GM12864 (cell line): Measurements from ENCODE around the gene GEMIN2.
A peak's percentile ranks its signal among the peaks of the same experiment; 100 is the strongest.
"Not testable (repeated sequence)": the region's sequence is repeated elsewhere in the genome, so short reads cannot be mapped to it uniquely, and the experiment has no call there.

Experiments used
- DNase-seq: peaks from one replicate; pipeline ENCODE4 v3.0.0-alpha.2; 2011; ENCODE audit warnings: low read depth
- H3K4me3 ChIP-seq: 2 replicates; pipeline ENCODE4 v1.5.1; 2011; ENCODE audit warnings: mild to moderate bottlenecking, low read depth, low read length, control low read depth
- CTCF ChIP-seq: IDR thresholded peaks from 2 replicates; pipeline ENCODE4 v1.5.1; 2011; ENCODE audit warnings: low read depth, mild to moderate bottlenecking, moderate library complexity, low read length, control low read depth, inconsistent platforms; ENCODE audit errors: missing control alignments

Gene GEMIN2

GRCh38 chr14:39154594-39155189 is 40.6 kb downstream of the GEMIN2 start:
- TF ChIP-seq CTCF = no peak
- DNase-seq = no peak
- no peak overlapping the region for H3K4me3 ChIP-seq

- TF ChIP-seq CTCF = no peak
- no peak overlapping the region for H3K4me3 ChIP-seq
- no peak for DNase-seq
Observed at GRCh38 chr14:39157491-39157890, 43.4 kb downstream of the GEMIN2 start.

- no peak for DNase-seq
- H3K4me3 ChIP-seq = no peak overlapping the region
- no peak for TF ChIP-seq CTCF
Observed at GRCh38 chr14:39158222-39158858, 44.2 kb downstream of the GEMIN2 start.

DNA sequence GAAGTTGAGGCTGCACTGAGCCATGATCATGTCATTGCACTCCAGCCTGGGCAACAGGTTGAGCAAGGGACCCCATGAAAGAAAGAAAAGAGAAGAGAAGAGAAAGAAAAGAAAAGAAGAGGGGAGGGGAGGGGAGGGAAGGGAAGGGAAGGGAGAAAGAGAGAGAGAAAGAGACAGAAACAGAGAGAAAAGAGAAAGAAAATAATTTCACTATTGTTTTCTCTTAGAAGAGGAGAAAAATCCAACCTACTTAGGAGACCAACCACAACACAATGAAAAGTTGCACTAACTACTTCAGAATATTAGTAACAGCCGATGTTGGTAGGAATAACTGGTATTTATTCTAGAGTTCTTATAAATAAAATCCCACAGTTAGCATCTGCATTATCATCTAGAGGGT is 46.4 kb downstream of the GEMIN2 start:
- H3K4me3 ChIP-seq = no peak overlapping the region
- no peak for DNase-seq
- TF ChIP-seq CTCF = no peak

DNA sequence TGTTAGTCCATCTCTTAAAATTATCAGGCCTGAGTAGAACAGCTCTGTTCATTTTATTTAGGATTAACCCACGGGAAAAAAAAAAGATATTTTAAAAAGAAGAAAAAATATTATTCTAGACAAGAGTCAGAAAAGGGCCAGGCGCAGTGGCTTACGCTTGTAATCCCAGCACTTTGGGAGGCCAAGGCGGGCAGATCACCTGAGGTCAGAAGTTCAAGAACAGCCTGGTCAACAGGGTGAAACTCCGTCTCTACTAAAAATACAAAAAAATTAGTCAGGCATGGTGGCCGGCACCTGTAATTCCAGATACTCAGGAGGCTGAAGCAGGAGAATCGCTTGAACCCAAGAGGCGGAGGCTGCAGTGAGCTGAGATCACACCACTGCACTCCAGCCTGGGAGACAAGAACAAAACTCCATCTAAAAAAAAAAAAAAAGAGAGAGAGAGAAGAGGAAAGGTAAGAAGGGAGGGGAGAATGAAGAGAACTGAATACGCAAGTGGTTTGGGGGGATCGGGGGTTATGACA is 53.7 kb downstream of the GEMIN2 start:
- H3K4me3 ChIP-seq, DNase-seq: not testable (repeated sequence)

- no peak for TF ChIP-seq CTCF
- peak overlapping the region; percentile 11; the same call in 1 of the 2 replicates for H3K4me3 ChIP-seq
- DNase-seq = no peak
Observed at GRCh38 chr14:39168591-39168990, 54.5 kb downstream of the GEMIN2 start.

DNA sequence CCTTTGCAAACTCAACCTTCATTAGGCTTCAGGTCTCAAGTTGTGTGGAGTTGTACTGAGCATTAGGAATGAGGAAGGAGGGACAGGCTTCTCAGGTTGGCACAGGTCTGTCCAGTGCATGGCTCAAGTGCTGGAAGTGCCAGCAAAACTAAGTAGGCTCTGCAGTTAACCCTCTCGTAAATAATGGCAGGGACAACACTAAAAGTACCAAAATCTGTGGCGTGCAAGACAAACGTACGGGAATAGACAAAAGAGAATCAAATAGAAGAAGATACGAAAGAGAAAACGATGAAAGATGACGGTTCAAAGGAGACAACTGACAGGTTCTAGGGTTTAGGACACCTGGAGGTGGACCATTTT is 55.4 kb downstream of the GEMIN2 start:
- peak overlapping the region; percentile 98 for H3K4me3 ChIP-seq
- DNase-seq = no peak
- TF ChIP-seq CTCF = no peak
